ENCODE data around the gene NUBP2. TPM values are rescaled to one million over a fixed set of nuclear protein-coding genes. Genes with fewer than 3 reads are reported as not detected.

NUBP2 gene
- polyA plus RNA-seq, 1 experiment = 38.0 TPM

- ChIA-PET CTCF (interaction anchor here (0.9 kb wide), 1 partner anchor 25 kb away, joined by 4 read pairs; the partner anchor contains the start of genes NUBP2 and SPSB3), POLR2A (no interaction called here)
- DNase-seq (ENCODE audit: low read depth) = no peak
- TF ChIP-seq, protein P1, sequence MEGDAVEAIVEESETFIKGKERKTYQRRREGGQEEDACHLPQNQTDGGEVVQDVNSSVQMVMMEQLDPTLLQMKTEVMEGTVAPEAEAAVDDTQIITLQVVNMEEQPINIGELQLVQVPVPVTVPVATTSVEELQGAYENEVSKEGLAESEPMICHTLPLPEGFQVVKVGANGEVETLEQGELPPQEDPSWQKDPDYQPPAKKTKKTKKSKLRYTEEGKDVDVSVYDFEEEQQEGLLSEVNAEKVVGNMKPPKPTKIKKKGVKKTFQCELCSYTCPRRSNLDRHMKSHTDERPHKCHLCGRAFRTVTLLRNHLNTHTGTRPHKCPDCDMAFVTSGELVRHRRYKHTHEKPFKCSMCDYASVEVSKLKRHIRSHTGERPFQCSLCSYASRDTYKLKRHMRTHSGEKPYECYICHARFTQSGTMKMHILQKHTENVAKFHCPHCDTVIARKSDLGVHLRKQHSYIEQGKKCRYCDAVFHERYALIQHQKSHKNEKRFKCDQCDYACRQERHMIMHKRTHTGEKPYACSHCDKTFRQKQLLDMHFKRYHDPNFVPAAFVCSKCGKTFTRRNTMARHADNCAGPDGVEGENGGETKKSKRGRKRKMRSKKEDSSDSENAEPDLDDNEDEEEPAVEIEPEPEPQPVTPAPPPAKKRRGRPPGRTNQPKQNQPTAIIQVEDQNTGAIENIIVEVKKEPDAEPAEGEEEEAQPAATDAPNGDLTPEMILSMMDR (IDR thresholded peaks at IDR 0.05; ENCODE audit: insufficient read depth, low read depth, low read length) = no peak
- no peaks in the 10 kb centered on the region for H3K27me3 ChIP-seq (ENCODE audit: control insufficient read depth, insufficient read depth, low read length)
- H3K36me3 ChIP-seq (ENCODE audit: control insufficient read depth, insufficient read depth, low read length) = peaks cover 9% of the 10 kb centered on the region
- no peak overlapping the region for H3K4me3 ChIP-seq (ENCODE audit: low read depth, low read length)
Measured at GRCh38 chr16:1807626-1808025, 24.9 kb downstream of the NUBP2 start.

DNA sequence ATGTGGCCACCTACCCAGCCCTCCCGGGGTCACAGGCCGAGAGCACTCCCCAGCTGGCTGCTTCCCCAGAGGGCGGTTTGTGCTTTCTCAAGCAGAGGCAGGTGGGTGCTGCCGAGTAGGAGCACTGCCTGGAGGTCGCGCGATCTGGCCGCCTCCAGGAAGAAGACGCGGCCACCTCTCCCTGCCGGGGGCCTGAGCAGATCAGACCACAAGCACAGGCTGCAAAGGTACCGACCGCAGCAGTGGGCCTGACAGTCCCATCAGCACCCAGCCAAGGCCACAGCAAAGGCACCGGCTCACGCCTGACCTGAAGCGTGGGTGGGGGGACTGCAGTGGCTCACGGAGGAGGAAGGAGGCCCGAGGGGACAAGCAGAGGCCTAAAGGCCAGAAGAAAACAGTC lies 25.9 kb downstream of the NUBP2 start:
- no peak for DNase-seq (ENCODE audit: low read depth)
- CTCF ChIA-PET = no interaction called here
- TF ChIP-seq, protein P1 (IDR thresholded peaks at IDR 0.05; ENCODE audit: insufficient read depth, low read depth, low read length) = no peak
- H3K4me3 ChIP-seq (ENCODE audit: low read depth, low read length) = no peak overlapping the region
- no peaks in the 10 kb centered on the region for H3K27me3 ChIP-seq (ENCODE audit: control insufficient read depth, insufficient read depth, low read length)
- peaks cover 10% of the 10 kb centered on the region for H3K36me3 ChIP-seq (ENCODE audit: control insufficient read depth, insufficient read depth, low read length)
- POLR2A ChIA-PET = no interaction called here

- H3K4me3 ChIP-seq (ENCODE audit: low read depth, low read length) = no peak overlapping the region
- ChIA-PET POLR2A (no interaction called here), CTCF (no interaction called here)
- no peak for DNase-seq (ENCODE audit: low read depth)
- TF ChIP-seq, protein P1 (IDR thresholded peaks at IDR 0.05; ENCODE audit: insufficient read depth, low read depth, low read length) = no peak
- H3K36me3 ChIP-seq (ENCODE audit: control insufficient read depth, insufficient read depth, low read length) = peaks cover 11% of the 10 kb centered on the region
- no peaks in the 10 kb centered on the region for H3K27me3 ChIP-seq (ENCODE audit: control insufficient read depth, insufficient read depth, low read length)
Measured at GRCh38 chr16:1809281-1809801, 26.6 kb downstream of the NUBP2 start.

GRCh38 chr16:1810106-1810505 lies 27.3 kb downstream of the NUBP2 start:
- ChIA-PET CTCF (no interaction called here), POLR2A (no interaction called here)
- no peak overlapping the region for H3K4me3 ChIP-seq (ENCODE audit: low read depth, low read length)
- TF ChIP-seq, protein P1 (IDR thresholded peaks at IDR 0.05; ENCODE audit: insufficient read depth, low read depth, low read length) = no peak
- DNase-seq (ENCODE audit: low read depth) = no peak
- H3K27me3 ChIP-seq (ENCODE audit: control insufficient read depth, insufficient read depth, low read length) = no peaks in the 10 kb centered on the region
- peaks cover 11% of the 10 kb centered on the region for H3K36me3 ChIP-seq (ENCODE audit: control insufficient read depth, insufficient read depth, low read length)

GRCh38 chr16:1810536-1810935 lies 27.8 kb downstream of the NUBP2 start:
- Histone ChIP-seq H3K27me3 (ENCODE audit: control insufficient read depth, insufficient read depth, low read length) (no peaks in the 10 kb centered on the region), H3K4me3 (ENCODE audit: low read depth, low read length) (no peak overlapping the region), H3K36me3 (ENCODE audit: control insufficient read depth, insufficient read depth, low read length) (peaks cover 13% of the 10 kb centered on the region)
- TF ChIP-seq, protein P1 (IDR thresholded peaks at IDR 0.05; ENCODE audit: insufficient read depth, low read depth, low read length) = no peak
- CTCF ChIA-PET = interaction anchor here (1.1 kb wide), 1 partner anchor 28 kb away, joined by 3 read pairs; the partner anchor contains the start of genes NUBP2 and SPSB3
- DNase-seq (ENCODE audit: low read depth) = no peak
- POLR2A ChIA-PET = no interaction called here
